GM21528 (cell line): Measurements from ENCODE around the gene PTPRM.

ENCODE experiments used
- ATAC-seq: cut with Tn5 transposase; IDR thresholded peaks from one replicate; pipeline ENCODE4 v1.9.1; 2021; ENCODE audit warnings: mild to moderate bottlenecking, moderate library complexity; ENCODE audit not compliant: unreplicated experiment, low FRiP score

PTPRM gene

DNA sequence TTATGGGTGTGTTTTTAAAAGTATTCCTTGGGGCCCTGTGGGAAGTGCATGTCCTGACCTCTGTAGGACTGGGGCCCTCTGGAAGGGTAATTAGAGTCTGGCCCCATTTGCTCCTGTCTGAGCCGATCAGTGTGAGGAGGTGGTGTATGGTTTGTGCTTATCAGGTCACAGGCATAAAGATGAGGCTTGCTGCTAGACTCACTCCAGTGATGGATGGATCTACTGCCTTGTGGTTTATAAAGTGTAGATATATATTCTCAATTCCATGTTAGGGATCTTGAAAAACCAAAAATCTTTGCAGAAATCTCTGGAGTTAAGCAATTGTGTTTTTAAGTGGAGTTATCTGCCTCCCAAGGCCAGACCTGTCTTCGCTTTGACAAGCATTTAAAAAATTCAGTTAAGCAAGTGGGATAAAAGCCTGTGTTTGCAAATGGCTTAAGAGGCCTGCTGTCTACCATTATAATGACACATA lies 182.4 kb downstream of the PTPRM start:
- no peak for ATAC-seq

DNA sequence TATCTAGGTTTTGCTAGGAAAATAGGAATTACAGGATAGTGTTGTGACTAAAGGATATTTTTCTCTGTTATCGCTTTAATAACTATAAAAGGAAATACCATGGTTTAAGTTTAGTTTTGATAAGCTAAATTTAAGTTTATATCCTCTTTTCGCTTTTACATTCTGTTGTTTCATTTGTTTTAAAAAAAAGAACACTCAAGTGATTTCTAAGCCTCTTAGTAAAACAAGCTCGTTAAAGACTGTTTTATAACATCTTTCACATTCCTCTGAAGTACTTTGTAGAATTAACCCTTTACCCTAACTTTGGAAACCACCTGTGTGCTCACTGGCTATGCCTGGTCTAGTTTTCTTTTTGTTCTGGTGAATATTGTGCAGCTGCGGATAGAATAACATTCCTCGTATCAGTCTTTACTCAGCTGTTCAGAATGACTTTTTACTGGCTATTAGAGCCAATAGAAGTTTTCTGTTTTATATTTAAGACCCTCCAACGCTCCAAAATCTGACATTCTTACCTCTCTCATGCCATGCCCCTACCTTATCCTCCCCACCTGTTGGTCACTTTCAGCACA lies 183.1 kb downstream of the PTPRM start:
- ATAC-seq: no peak

DNA sequence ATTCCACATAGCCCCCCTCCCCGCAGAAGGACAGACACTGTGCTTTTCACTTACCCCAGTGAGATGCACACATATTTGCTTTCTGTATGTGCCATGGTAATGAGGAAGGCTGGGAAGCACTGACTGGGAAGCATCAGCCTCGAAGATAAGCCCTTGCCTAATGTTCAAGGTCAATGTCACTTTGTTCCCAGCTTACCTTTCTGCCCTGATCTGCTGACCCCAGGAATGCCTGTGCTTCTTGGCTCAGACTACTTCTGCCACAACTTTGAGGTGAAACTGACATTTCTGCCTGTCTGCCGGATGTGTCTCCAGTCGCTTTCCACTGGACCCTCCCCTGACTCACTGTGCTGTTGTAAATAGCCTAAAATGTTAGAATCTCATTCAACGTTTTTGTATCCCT lies 183.8 kb downstream of the PTPRM start:
- ATAC-seq: no peak

DNA sequence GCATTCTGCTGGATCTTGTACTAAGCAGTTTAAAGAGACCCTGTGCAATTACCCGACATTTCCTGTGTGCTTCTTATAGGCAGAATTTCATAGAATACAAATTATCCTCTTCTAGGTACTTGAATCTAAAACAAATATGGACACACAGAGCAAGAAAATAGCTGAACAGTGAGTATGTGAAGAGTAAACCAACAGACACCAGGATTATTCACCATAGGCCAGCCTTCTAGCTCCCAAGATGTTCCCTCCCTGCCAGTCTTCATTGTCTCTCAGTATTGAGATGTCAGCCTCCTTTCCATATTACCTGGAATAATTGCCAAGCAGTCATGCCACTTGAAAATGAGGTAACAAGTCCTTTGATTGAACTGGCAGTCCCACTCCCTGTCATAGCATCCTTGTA lies 187.1 kb downstream of the PTPRM start:
- ATAC-seq: no peak

DNA sequence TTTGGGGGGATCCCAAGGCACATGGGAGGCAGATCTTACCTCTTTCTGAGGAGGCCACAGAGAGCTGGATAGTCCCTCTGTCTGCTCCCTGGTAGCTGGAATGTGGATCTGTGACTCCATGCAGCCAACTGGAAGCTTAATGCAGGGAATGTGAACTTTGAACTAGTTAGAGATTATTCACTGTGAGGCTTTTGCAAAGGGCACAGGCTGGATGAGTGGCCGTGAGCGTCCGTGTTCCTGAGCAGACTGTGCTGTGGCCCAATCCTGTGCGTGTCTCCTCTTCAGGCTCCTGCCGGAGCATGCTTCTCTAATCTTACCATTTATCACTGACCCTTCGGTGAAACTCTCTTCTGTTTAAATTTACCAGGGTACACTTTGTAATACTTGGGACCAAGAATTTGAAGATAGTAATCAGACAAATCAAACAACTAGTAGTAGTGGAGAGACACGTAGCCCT lies 187.6 kb downstream of the PTPRM start:
- no peak for ATAC-seq

DNA sequence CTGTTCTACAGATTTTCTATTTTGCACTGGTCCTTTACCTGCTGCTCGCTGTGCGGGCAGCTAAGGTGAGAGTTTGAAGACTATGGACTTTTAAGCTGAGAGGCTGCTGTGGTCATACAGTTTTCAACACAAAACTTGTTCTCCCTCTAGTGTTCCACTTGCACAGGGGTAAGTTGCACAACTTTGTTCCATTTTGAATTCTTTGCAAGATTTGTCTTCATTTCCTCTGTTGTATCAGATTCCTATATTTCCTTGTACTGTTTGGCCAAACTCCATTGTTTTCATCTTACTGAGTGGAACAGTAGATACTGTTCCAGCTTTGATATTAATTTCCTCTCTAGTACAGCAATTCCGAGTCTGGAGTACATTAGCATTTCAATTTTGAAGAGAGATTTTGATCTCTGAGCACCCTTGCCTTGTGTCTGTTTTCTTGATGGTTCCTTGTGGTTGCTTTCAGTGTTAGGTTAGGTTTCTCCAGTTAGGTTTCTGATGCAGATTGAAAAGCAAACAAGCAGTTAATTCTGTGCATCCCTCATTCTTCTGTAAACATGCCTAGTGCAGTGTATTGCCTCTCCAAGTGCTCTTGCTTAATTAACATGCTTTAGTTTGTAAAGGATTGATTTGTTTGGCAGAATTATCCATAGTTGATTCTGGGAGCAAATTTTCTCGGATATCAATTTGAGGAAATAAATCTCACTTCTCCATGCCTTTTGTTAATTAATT lies 188.8 kb downstream of the PTPRM start:
- no peak for ATAC-seq

DNA sequence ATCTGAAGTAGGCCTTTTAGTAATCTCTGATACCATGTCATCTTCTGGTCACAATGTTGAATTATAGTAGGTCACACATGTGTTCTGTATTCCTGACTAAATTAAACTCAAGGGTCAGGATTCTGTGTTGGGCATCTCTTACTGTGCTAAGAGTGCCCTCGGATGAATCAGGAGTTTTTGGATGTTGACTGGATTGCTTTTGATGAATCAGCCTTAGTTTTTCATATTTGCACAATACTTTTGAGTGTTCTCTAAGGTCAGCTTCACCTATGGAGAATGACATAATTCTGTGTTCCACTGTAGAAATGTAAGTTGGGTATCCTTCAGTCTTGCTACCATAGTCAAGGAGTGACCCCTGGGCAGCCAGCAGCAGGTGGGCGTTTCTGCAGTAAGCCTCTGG lies 190.1 kb downstream of the PTPRM start:
- no peak for ATAC-seq

DNA sequence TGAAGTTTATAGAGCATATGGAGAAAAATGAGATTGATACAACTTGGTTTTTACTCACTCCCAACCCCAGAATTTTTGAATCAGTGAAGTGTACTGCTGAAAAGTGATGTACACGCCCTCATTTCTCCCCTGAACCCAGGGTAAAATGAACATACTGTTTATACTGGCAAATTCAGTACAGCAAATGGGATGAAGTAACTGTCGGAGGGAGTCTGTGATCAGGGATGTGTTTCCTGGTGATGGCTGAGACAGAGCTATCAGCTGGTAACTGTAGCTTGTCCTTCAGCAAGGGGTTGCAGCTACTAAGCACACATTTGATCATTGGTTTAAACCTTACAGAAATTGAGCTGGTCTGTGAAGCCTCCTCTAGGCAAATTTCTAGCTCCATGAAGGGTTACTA lies 191.6 kb downstream of the PTPRM start:
- ATAC-seq: no peak

DNA sequence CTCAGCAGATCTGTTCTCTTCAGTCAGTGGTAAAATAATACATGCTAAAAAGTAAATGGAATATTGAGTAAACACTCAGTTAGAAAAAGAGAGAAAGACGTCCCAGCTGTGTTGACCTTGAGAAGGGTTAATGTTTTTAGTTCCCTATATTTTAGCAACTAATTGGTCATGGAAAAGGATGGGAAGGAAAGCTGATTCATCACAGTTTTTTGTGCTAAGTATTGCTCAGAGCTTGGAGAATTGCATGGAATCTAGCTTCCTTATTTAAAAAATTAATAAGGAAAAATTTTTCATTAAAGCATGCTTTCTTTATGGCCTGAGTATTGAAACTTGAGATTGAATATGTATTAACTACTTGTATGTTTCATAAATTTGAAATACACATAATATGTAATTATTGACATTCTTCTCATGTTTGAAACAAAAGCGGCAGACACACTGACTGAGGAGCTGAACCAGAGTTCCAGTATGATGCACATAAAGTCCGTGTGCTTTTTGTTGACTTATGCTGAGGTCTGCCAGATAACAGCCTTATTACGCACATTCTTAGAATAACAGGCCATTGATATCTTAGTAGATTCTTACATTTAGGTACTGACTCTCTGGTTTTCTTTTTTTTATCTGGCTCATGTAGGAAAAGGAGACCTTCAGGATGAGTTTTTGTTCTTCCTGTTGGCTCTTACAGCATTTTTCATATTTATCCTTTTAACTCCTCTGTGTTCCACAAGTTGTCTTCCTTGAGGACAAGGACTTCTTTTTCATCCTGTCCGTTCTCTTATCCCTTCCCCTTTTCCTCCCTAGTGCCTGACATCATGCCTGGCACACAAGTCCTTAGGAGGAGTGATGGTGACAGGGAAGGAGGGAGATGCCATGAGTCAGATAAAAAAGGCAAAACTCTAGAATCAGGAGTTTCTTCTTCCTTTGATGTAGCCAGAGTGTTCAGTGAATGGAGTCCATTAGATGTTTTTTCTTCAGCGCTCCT lies 194.1 kb downstream of the PTPRM start:
- ATAC-seq: no peak

DNA sequence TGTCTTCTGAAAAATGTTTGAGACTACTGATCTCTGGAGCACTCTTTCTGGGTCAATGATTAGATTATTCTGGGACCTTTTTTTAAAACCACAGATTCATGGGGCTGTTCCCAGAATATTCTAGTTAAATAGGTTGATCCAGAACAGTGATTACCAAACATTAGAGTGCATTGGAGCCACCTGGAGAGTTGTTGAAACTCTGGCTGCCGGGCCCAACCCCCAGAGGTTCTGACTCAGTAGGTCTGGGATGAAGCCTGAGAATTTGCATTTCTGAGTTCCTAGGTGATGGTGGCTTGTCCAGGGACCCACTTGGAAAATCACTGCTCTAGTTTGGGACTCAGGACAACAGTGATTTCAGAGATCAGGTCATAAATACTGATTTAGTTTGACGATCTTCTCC lies 197.3 kb downstream of the PTPRM start:
- no peak for ATAC-seq

DNA sequence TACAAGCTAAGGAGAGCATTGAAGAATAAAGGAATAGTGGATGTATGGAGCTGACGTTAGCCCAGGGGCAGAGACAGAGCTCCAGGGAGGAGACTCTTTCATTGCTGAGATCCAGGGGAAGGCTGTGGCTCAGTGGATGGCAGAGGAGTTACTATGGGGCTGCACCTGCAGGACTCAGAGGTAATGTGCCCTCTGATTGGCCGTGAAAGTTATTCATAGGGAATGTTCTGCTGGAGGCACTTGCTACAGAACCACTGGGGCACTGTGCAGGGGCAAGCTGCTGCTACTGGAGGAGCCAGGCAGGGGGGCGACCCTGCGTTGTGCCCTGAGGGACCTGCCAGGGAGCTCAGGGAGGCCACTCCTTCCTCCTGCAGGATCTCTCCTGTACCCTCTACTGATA lies 199.2 kb downstream of the PTPRM start:
- no peak for ATAC-seq

DNA sequence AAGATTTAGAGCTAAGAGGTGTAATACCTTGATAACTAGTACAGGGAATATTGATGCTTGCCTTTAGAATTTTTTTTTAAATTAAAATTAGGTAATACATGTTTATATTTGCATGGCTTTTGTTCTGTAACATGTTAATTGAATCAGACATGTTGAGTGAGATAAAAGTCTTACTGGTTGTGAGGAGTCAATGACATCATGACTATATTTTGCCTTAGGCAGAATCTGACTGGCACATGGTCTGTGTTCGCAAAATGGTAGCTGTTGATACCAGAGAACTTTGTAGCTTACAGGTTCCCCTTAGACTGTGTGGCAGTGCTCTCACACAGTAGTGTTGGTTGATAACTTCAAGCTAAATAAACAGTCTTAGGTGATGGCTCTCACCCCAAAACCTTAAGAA lies 199.7 kb downstream of the PTPRM start:
- no peak for ATAC-seq

DNA sequence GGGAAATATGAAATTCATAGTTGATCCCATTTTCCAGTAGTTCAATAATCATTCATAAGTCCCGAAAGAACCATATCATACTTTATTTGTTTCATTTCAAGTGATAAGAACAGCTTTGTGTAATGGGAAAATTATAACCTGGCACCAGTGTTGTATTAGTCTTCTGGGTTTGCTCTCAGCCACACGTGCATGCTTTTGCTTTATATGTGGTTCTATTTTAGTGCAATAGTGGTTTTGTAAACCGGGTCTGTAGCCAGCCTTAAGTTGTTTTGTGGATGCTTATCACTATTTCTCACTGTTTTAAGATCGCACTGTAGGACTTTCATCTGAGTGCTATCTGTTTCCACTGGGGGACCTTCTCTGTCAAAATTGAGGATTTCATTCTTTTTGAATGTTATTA lies 203.8 kb downstream of the PTPRM start:
- ATAC-seq: no peak

DNA sequence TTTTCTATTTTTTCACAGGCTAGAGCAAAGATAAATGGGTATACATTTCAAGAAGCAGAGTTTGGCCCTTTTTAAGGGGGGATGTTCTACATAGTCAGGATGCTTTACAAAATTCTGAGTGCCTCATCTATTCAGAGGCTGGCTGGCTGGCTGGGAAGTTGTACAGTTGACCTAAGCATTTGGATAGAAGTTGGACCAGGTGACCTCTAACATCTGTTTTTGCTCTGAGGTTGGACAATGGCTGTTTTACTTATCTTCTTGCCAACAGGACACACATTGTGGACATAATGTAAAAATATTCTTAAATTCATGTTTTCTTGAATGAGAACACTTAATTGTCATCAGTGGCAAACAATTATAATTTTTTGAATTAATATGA lies 205.4 kb downstream of the PTPRM start:
- ATAC-seq: no peak

DNA sequence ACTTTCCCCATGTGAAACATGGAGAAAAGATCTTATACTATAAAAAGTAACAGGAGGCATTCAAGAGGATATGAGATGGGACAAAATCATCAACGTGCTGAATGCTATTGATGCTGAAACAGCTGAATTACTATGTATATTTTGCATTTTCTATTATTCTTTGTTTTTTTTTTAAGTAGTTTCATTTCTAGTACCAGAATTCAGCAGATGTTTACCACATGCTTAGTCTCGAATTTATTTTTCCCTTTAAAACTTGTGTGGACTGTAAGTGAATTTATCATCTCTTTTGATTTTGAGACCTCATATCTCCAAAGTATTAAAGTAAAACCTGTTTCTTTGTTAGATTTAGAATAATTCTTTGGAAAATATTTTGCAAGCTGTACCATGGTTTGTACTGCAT lies 205.8 kb downstream of the PTPRM start:
- no peak for ATAC-seq

DNA sequence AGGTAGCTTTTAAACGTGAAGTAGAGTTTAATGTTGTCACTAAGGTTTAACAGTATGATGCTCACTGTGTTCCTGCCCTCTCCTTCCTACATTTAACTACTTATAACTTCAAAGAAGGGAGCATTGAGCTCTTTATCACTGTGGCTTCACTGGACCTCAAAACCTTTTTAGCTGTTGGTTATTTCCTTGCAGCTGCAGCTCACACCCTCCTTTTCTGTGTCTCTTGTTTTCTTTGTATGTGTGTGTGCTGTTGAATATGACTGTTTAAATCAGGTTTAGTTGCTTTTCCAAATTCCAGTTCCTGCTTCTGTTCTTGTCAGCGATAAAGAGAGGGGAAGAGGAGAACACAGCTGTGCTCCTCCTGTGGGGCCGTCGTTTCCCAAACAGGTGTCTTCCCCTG lies 208.0 kb downstream of the PTPRM start:
- ATAC-seq: no peak

DNA sequence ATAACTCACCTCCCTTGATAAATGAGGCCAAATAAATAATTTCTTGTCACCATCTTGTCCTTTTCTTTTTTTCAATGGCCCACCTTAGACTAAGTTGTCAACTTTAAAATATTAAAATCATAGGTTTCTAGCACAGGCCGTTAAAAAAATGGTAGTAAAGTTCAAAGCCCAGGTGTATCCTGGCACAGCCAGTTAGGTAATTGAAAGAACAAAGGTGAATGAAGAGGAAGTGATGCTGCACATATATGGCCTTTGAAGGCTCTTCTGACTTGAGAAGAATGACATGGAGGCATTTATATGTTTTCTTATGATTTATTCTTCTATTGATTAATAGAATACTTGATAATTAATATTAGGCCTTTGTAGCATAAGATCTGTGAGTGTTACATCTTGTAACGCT lies 208.7 kb downstream of the PTPRM start:
- no peak for ATAC-seq

DNA sequence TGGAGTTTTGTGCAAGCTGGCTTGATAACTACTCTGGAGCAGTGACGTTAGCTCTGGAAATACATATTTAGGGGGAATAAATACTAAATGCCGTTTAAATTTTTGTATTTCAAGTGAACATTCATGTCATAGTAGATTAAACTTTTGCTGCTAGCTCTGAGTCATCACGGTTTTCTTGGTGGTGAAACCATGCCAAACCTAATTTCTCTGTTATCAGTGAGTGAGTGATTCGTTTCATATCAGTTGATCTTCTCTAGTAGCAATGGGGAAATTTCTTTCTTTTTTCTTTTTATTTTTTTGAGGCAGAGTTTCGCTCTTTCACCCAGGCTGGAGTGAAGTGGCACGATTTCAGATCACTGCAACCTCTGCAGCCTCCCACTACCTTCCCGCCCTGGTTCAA lies 211.1 kb downstream of the PTPRM start:
- ATAC-seq: no peak

DNA sequence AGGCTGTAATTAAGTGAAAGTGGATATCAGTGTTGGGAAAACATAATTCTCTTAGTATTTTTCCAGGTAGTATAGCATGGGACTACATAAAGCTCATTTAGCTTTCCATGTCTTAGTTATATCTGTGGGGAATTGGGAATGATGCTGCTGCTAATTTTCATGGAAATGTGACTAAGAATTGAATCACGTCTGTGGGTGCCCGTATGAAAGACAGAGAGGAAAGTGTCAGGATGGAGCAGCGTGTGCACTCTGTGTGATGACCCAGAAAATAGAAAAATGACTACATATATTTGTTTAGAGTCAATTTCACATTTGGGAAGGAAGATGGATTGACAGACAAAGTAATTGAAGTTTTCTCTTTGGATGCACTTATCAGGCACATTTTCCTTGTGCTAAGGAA lies 212.1 kb downstream of the PTPRM start:
- no peak for ATAC-seq

DNA sequence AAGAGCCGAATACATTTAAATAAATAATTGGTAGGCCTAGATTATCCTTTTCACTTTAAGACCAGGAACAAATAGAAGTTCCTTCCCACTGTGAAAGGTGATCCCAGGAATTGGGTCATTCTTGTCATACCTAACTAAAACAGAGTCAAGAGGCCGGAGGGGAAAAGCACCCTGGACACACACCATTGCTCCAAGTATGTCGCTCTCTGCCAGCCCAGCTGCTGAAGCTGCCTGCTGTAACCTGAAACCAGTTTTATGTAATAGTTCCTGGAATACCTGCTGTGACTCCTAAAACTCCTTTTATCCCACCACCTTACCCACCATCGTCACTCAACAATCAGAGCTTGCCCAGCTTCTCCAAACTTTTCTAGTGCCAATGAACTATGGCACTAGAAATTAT lies 217.1 kb downstream of the PTPRM start:
- no peak for ATAC-seq

DNA sequence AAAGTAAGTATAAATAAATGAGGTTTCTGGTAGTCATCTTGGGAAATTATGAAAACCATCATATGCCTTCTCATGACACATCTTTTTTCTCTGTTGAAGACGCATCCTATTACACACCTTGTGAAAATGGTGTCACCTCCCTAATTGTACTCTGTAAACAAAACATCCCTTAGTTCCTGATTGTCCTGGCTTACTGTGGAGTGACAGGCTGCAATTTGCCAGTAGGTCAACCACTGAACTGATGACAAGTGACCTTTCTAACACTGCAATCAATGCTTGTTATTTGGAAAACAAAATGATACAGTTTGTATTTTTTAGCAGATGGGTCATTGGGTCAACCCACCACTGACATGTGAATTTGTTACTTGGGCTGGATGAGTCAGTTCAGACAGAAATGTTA lies 219.5 kb downstream of the PTPRM start:
- ATAC-seq: no peak
